Stimulated activated CD4-positive, alpha-beta T cell treated with anti-CD3 and anti-CD28 coated beads, TNF-alpha, amount 100 ng/mL, for 1 hour (primary cell): ENCODE results near the gene PLCG2.
"Not testable (repeated sequence)": the region's sequence is repeated elsewhere in the genome, so short reads cannot be mapped to it uniquely, and the experiment has no call there.

Experiments used
- DNase-seq, 3 donors: peaks; one replicate each; pipeline ENCODE4 v3.0.0-alpha.2; 2020; ENCODE audit warnings: low read depth in 3 of 3, low spot score in 1 of 3

PLCG2 gene

DNA sequence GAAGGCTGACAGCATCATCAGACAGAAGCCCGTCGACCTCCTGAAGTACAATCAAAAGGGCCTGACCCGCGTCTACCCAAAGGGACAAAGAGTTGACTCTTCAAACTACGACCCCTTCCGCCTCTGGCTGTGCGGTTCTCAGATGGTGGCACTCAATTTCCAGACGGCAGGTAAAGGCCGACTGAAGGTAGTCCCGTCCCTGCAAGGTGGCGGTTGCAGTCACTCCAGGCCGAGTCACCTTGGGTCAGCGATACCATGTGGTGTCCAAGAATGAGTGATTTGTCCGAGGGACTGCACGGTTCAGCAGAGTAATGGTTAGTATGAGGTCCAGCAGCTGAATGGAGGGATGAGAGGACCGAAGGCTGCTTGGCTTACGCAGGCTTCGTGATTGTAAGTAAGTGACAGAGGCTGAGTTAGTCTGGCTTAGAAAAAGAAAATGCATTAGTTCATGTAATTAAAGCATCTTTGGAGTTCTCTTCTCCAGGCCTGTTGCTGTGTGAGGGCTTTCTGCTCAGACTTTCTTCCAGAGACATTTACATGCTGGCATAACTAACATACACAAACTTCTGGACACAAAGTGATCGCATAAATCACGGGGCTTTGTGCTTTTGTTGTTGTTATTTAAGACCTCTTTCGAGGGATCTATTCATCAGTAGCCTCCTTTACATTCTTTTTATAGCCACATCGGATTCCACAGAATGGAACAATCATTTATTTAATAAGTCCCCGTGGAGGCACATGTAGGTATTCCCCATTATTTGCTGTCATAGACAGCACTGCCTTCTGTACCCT is 157.3 kb downstream of the PLCG2 start:
- no peak for DNase-seq

DNA sequence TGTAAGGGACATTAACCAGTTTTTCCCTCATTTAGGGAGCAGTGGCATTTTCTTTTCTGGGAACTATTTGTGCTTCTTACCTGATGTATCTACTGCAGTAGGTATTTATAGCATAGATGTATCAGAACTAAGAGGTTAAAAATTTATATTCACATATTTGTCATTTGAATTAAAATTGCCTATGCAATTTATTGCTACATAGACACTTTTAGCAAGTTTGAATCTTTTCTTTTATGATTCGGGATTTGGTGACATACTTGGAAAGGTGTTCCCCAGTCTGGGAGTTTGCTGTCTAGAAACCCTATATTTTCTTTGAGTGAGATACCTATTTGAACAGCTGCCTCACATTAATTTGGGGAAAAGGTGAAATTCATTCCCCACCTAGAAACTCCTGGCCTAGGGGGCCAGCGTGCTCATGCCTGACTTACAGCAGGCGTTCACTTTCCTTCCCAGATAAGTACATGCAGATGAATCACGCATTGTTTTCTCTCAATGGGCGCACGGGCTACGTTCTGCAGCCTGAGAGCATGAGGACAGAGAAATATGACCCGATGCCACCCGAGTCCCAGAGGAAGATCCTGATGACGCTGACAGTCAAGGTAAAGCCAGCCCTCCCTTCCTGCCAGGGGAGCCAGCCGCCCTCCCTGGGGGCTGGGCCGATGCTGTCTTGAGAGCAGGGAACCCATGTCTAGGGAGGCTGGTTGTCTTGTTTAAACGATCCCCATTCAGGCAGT is 158.4 kb downstream of the PLCG2 start:
- no peak for DNase-seq

DNA sequence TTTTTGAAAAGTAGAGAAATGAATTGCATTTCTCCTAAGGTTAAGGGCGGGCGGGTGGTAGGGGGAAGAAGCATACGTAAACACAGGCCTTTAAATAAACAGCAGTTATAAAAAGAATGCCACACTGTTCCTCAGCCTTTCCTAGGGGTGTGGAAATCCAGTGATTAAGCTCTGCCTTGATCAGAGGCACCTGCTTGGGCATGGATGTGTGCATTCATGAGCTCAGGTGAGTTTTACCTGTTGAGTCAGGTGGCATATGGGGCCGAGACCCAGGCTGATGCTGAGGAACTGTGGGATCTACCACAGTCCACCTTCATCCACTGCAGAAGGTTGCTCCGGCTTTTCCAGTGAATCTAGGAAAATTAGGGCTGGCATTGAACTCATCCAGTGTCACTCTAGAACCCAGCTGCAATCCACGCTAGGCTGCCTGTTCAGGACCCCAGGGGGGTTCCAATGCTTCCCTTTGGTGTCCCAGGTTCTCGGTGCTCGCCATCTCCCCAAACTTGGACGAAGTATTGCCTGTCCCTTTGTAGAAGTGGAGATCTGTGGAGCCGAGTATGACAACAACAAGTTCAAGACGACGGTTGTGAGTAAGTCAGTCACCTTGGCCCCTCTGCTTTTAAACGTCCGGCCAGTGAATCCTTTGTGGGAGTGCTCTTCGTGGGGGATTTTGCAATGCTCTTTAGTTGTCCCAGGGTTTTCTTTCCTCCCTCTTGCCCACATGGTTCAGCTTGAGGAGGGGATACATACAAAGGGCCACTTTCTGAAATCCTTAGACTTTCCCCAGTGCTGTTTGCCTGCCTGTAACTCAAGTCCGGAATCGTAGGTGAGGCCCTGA is 159.5 kb downstream of the PLCG2 start:
- no peak for DNase-seq

DNA sequence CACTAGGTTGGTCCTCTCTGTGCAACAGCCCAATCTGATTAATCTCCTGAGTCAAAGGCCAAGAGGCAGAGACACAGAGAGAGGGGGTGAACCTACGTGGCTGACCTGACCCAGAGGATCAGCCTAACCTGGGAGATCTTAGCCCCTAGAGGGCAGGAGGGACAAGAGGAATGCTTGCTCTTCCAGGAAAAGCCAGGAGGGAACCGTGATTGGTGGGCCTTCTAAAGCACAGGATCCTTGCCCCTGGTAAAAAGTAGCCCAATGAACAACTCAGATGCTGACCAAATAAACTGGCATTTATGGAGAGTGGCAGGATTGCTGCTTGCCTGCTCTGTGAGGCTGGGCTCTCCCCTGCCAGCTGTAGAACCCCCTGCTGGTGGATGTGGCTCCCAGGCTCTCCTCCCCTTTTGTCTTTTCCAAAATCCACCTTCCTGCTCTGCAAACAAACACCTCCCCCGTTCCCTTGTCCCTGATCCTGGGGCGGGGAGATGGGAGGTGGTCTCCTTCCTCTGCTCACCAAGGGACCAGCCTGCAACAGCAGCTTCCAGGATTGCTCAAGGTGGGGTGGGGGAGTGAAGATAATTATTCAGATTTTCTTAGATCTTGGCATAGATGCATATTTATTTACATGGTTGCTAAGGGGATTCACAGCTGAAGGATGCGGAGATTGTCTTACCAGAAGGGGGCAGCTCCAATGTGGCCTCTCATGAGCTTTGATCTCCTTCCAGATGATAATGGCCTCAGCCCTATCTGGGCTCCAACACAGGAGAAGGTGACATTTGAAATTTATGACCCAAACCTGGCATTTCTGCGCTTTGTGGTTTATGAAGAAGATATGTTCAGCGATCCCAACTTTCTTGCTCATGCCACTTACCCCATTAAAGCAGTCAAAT is 160.3 kb downstream of the PLCG2 start:
- no peak for DNase-seq

DNA sequence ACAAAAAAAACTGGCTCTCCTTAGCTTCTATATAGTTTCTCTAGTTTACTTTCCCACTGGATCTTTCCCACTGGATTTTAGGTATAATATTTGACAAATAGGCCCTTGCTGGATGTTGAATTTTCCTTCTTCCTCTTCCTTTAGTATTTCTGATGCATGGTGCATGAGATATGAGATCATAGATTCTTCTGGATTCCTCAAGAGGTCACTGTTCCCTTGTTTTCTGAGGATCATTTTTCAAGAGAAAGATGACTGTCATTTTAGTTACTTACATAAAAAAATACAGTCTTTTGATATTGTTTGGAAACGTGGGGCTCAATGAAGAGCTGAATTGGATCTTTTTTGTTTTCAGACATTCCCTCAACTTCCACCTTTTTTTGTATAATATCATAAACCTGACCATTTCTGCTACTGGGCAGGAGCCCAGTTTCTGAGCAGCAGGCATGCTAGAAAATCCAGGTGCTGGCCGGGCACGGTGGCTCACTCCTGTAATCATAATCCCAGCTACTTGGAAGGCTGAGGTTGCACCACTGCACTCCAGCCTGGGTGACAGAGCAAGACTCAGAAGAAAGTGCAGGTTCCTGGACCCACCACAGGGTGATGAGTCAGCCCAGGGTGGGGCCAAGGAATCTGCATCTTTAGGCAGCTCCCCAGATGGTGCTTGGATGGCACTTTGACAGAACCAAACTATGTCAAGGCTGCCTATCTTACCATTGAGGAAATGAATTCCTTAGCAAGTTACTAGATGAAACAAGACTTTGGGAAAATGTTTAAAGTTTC is 161.9 kb downstream of the PLCG2 start:
- no peak for DNase-seq

DNA sequence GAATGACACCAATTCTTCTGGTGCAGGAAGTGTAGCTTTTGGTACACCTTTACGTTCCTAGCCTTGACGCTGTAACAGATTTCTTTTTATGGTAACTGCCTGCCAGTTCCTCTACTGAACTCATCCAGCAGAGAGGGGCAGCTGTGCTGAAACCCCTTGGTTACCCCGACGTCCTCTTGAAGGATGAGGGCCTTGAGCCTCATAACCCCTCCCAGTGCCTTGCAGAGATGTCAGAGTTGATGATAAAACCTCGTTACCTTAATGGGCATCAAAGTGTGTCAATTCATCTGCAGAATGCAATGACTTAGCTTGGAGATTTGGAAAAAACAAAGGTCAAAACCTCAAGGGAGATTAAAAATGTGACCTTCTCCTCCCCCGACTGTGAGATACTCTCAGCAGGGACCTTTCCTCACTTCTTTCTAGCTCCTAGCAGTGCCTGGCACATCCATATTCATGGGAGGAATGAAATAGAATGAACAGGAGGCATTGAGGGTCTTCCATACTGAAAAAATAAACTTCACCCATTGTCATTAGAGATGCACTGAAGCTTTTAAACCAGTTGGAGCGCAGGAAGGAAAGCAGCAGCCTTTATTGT is 163.0 kb downstream of the PLCG2 start:
- no peak for DNase-seq

DNA sequence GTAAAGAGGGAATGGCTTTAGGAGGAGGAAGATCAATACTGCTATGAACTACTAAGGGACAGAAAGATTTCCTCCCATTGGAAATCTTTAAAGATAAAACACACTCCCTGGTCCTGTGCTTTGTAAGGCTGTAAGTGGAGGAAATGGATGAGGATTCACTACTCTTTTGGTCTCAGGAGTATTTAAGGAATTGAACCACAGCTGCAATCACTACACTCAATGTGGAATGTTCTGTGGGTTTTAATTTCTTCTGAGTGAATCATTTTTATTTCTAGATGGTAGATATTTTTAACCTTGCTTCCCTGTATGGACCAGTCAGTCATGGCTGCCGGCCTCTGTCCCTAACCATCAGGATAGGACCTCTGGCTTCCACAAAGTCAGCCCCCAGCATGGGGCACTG is 166.6 kb downstream of the PLCG2 start:
- no peak for DNase-seq

DNA sequence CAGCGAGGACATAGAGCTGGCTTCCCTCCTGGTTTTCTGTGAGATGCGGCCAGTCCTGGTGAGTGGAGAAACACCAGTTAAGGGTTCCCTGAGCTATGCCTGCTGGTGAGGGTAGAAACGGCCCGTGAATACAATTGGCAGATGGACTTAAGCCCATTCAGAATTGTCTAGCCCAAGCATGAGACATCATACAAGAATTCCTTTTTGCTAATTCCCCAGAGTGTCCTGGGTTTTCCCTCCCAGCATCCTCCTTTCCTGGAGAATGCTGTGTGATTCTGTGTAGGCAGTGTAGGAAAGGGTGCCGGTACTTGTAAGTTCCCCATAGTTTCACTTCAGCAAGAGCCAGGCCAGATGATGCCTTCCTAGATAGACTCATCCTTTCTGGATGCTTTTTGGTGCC is 167.1 kb downstream of the PLCG2 start:
- DNase-seq: no peak

DNA sequence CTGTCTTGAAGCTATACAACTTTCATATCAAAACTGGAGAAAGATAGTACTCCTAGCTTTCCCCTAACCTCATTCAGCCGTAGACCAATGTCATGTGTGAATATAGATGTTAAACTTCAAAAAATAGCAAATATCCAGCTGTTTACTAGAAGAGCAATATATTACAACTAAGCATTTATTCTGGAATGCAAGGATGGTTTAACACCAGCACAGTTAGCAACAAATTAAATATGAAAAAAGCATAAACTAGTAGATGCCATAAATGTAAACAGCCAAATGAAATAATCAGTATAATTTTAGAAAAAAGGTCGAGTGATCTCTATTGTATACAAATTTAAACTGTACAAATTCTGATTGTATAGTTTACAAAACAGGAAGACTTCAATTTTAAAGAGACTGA is 172.5 kb downstream of the PLCG2 start:
- DNase-seq: no peak

DNA sequence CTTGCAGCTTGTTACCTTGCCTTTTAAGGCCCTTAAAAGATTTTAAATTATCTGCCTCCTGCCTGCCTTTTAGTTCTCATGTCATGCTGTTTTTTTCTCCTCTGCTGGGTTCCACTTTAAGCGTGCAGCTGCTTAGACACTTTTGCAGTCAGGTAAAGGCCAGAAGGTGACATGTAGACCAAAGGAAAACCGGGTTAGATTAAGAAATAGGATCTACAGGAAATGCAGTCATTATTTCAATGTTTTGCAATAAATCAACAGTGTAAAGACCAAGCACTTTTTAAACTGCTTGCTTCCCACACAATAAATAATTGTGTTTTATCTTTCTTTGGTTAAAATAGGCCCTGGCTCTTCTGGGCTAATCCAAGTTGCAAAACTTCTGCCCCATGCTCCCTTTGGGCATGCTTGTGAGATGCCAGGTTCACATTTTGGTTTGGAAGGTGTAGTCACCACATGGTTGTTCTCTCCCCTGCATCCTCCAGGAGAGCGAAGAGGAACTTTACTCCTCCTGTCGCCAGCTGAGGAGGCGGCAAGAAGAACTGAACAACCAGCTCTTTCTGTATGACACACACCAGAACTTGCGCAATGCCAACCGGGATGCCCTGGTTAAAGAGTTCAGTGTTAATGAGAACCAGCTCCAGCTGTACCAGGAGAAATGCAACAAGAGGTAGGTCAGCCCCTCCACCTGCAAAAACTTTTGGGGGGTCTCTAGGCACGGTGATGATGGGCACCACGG is 177.3 kb downstream of the PLCG2 start:
- DNase-seq: no peak

DNA sequence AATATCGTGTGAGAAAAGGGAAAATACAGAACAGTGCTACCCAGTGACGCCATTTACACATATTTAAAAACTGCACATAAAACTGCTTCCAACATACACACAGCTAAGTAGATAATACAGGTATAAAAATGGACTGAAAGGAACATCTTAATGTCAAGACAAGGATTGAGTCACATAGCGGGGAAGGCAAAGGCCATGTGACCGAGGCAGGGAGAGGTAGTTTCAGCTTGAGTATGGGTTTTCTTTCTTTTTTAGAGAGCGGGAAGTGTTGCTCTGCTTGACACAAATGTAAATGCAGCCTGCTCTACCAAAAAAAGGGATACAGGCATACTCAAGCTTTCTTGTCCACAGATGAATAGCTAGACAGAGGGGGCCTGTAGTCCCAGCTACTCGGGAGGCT is 185.7 kb downstream of the PLCG2 start:
- DNase-seq: no peak

DNA sequence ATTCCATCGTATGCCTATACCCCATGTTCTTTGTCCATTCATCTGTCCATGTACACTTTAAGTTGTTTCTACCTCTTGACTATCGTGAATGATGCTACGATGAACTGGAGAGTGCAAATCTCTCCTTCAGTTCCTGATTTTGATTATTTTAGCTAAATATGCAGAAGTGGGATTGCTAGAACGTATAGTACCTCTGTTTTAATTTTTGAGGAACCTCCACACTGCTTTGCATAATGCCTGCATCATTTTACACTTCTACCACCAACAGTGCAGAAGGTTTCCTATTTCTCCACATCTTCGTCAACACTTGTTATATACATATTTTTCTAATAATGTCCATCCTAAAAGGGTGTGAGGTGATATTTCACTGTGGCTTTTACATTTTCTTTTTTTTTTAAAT is 188.3 kb downstream of the PLCG2 start:
- no peak for DNase-seq

DNA sequence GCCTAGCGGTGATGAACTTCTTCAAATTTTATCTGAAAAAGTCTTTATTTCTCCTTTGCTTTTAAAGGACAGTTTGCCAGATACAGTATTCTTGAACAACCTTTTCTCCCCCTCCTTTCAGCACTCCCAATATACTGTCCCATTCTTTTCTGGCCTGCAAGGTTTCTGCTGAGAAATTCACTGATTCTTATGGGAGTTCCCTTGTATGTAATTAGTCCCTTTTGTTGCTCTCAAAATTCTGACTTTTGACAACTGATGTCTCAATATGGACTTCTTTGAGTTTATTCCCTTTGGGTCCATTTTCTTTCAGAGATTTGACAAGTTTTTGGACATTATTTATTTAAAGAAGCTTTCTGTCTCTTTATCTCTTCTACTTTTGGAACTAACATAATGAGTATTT is 192.8 kb downstream of the PLCG2 start:
- DNase-seq: no peak

DNA sequence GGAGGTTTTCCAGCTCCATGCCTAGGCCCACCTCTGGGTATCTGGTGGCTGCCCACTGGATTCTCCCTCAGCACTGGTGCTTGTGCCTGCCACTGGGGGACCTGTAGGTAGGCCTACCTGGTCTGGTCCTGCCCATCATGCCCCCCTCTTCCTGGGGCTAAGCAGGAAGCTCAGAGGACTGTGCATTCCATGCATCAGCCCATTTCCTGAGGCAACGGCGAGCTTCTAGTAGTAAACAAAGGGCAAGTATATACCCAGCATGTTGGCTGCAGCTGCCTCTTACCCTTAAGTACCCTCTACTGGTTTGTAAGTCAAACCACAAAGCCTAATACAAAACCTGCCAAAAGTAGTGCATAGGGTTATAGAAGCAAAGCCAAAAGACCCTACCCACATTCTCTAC is 194.6 kb downstream of the PLCG2 start:
- DNase-seq: no peak

DNA sequence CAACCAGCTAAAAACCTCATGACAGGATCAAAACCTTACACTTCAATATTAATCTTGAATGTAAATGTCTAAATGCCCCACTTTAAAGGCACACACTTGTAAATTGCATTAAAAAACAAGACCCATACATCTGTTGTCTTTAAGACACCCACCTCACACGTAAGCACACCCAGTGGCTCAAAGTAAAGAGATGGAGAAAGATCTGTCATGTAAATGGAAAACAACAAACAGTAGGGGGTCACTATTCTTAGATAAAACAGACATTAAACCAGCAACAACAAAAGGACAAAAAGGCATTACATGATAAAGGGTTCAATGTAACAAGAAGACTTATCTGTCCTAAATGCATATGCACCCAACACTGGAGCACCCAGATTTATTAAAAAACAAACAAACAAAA is 196.5 kb downstream of the PLCG2 start:
- no peak for DNase-seq

DNA sequence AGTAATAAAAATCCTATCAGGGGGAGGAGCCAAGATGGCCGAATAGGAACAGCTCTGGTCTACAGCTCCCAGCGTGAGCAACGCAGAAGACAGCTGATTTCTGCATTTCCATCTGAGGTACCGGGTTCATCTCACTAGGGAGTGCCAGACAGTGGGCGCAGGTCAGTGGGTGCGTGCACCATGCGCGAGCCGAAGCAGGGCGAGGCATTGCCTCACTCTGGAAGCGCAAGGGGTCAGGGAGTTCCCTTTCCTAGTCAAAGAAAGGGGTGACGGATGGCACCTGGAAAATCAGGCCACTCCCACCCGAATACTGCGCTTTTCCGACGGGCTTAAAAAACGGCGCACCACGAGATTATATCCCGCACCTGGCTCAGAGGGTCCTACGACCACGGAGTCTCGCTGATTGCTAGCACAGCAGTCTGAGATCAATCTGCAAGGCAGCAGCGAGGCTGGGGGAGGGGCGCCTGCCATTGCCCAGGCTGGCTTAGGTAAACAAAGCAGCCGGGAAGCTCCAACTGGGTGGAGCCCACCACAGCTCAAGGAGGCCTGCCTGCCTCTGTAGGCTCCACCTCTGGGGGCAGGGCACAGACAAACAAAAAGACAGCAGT is 198.3 kb downstream of the PLCG2 start:
- DNase-seq: not testable (repeated sequence)

DNA sequence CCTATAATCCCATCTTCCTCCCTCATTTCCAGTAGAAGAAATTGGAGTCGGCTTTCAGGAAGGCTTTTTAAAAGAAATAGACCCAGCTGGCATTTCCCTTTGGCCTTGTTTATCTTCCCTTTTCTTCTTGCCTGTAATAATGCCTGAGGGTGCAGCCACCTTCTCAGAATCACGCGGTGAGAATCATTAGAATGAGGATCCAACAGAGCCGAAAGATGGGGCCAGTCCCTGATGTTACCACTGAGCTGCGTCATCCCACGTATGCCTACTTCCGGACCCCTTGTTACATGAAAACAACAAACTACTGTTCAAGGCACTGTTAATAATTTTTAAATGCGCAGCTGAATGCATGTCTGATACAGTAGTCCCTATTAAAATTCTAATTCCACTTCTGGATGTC is 208.0 kb downstream of the PLCG2 start:
- DNase-seq: no peak

DNA sequence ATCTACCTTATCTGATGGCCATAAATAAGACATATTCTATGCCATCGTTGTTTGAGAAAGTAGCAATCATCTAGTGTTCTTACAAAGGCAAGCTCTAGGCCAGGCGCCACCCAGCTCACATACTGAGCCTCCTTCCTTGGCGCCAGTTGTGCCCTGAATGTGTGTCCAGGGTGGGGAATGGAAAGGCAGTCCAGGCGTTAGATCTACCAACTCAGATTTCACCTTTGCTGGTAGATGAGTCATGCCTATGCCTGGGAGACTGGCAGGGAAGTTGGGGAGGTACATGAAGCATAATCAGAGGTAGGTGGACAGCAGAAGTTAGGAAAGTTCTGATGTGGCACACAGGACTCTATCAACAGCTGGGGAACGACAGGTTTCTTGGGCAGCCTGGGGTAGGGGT is 208.6 kb downstream of the PLCG2 start:
- no peak for DNase-seq

DNA sequence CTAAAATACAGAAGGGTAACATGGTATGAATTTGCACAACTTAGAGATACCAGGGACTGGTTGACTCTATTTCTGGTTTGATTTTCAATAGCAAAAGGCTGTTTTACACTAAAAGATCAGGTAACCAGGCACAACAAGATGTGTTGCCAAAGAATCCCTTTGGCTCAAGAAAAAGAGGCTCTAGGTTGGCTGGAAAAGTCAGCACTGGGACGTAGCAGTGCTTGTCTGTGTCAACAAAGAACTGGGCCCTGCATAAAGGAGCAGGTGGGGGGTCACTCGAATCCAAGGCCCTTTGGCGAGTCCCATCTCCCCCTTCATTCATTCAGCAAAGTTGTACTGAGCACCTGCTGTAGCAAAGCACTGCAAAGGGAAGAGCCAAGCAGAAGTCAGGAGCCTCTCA is 213.8 kb downstream of the PLCG2 start:
- DNase-seq: no peak
